NT2/D1 (cell line): ENCODE data around the gene TARS2.

Source experiments
- SUZ12 ChIP-seq: IDR thresholded peaks from 2 replicates; pipeline ENCODE4 v1.6.1; 2011; ENCODE audit not compliant: insufficient read length, insufficient read depth; ENCODE audit errors: extremely low read depth
- YY1 ChIP-seq: IDR thresholded peaks from 2 replicates; pipeline ENCODE4 v1.6.1; 2011; ENCODE audit not compliant: insufficient read length, insufficient read depth
- ZNF274 ChIP-seq: IDR thresholded peaks from 2 replicates; pipeline ENCODE4 v1.6.1; 2011; ENCODE audit warnings: mild to moderate bottlenecking, low read depth, low read length

- TF ChIP-seq SUZ12 = no peak
- TF ChIP-seq ZNF274 = no peak
- no peak for TF ChIP-seq YY1
Measured at GRCh38 chr1:150528196-150528595, 41.0 kb downstream of the TARS2 start.
